ENCODE measurements around the gene CASZ1. TPM values are rescaled to one million over a fixed set of nuclear protein-coding genes. Genes with fewer than 3 reads are reported as not detected.

CASZ1 gene
- total RNA-seq, 1 donor from 2014 or later = 3.4 TPM

DNA sequence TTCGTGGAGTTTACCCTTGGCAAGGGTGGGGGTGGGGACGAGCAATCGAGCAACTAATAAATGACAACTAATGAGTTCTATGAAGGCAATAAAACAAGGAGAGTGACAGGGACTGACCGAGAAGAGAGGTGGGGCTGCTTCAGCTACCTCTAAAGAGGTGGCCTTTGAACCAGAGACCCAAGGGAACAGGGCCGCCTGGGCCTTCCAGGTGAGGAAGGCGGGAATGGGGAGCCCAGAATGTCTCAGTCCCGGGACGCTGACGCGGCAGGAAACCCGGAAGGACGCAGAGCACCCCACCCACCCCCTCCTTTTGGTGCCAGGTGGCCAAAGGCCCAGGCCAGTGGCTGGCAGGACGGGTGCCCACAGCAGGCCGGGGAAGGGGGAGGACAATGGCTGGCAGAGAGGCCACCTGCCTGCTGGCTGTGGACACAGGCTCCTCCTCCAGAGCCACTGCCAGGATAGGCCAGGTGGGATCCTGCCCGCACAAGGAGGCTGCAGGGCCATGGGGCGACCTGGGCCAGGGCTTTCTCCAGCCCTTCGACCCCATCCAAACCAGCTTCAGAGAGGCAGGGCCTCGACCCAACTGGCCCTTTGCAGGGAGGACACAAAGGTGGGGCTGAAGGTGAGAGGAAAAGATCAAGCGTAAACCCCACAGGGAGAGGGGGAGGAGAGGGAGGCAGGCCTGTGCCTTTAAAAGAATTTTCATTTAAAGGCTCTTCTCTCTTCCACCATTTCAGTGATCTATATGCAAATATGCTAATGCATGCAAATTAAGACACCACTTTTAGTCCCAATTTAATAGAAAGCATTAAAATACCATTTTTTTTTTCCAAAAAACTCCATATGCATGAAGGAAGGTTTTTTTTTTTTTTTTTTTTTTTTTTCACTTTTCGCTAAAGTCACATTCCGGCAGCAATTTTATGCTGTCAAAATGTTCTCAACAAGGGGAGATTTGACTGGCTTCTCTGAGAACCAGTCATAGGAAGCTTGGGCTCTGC is 58.1 kb downstream of the CASZ1 start:
- Histone ChIP-seq H3K36me3 (no peaks in the 10 kb centered on the region), H3K27ac (no peak overlapping the region), H4K20me1 (ENCODE audit: low read depth) (peaks cover 5% of the 10 kb centered on the region), H2AFZ (replicated peaks) (no peak overlapping the region), H3F3A (ENCODE audit: low read depth) (peaks cover 25% of the 10 kb centered on the region), H3K27me3 (no peaks in the 10 kb centered on the region), H3K4me1 (peaks cover 39% of the 10 kb centered on the region), H3K4me2 (no peak overlapping the region), H3K4me3 (no peak overlapping the region), H3K9me3 (ENCODE audit: low read depth) (no peaks in the 10 kb centered on the region), H3K9ac (no peak overlapping the region), H3K79me2 (ENCODE audit: low read depth) (no peaks in the 10 kb centered on the region)
- Mint-ChIP-seq H3K4me1 (peaks cover 77% of the 10 kb centered on the region), H3K4me3 (no peak overlapping the region), H3K27me3 (ENCODE audit: insufficient read depth, low read depth) (peaks cover 11% of the 10 kb centered on the region), H3K9me3 (no peaks in the 10 kb centered on the region), H3K27ac (peak overlapping the region; percentile 78), H3K36me3 (no peaks in the 10 kb centered on the region)
- DNase-seq (ENCODE audit: low spot score) = no peak
- no peak for TF ChIP-seq EZH2phosphoT487 (IDR thresholded peaks at IDR 0.05)
- TF ChIP-seq CTCF (IDR thresholded peaks at IDR 0.05) = no peak
- TF ChIP-seq EZH2 (IDR thresholded peaks at IDR 0.05) = no peak

GRCh38 chr1:10737651-10738050 is 58.8 kb downstream of the CASZ1 start:
- H3K27ac Mint-ChIP-seq = peak overlapping the region; percentile 78
- no peaks in the 10 kb centered on the region for H3K36me3 Mint-ChIP-seq
- Histone ChIP-seq H3K79me2 (ENCODE audit: low read depth) (no peaks in the 10 kb centered on the region), H2AFZ (replicated peaks) (no peak overlapping the region), H3K4me2 (no peak overlapping the region), H4K20me1 (ENCODE audit: low read depth) (peaks cover 5% of the 10 kb centered on the region), H3K27me3 (no peaks in the 10 kb centered on the region), H3K27ac (no peak overlapping the region), H3K9me3 (ENCODE audit: low read depth) (no peaks in the 10 kb centered on the region), H3K4me3 (no peak overlapping the region), H3K36me3 (no peaks in the 10 kb centered on the region), H3K9ac (no peak overlapping the region), H3F3A (ENCODE audit: low read depth) (peaks cover 32% of the 10 kb centered on the region), H3K4me1 (peaks cover 45% of the 10 kb centered on the region)
- no peak for DNase-seq (ENCODE audit: low spot score)
- peaks cover 80% of the 10 kb centered on the region for H3K4me1 Mint-ChIP-seq
- peaks cover 11% of the 10 kb centered on the region for H3K27me3 Mint-ChIP-seq (ENCODE audit: insufficient read depth, low read depth)
- H3K4me3 Mint-ChIP-seq = no peak overlapping the region
- TF ChIP-seq CTCF (IDR thresholded peaks at IDR 0.05) (no peak), EZH2 (IDR thresholded peaks at IDR 0.05) (no peak), EZH2phosphoT487 (IDR thresholded peaks at IDR 0.05) (no peak)
- H3K9me3 Mint-ChIP-seq = no peaks in the 10 kb centered on the region

- Mint-ChIP-seq H3K9me3 (no peaks in the 10 kb centered on the region), H3K4me1 (peaks cover 77% of the 10 kb centered on the region), H3K27ac (peak overlapping the region; percentile 93), H3K27me3 (ENCODE audit: insufficient read depth, low read depth) (peaks cover 11% of the 10 kb centered on the region), H3K4me3 (peak overlapping the region; percentile 48), H3K36me3 (no peaks in the 10 kb centered on the region)
- DNase-seq (ENCODE audit: low spot score) = no peak
- Histone ChIP-seq H2AFZ (replicated peaks) (no peak overlapping the region), H3K79me2 (ENCODE audit: low read depth) (no peaks in the 10 kb centered on the region), H3K4me1 (peaks cover 40% of the 10 kb centered on the region), H3K9ac (no peak overlapping the region), H3K4me2 (no peak overlapping the region), H3K9me3 (ENCODE audit: low read depth) (no peaks in the 10 kb centered on the region), H3K27me3 (no peaks in the 10 kb centered on the region), H3K4me3 (no peak overlapping the region), H4K20me1 (ENCODE audit: low read depth) (peaks cover 5% of the 10 kb centered on the region), H3K36me3 (no peaks in the 10 kb centered on the region), H3K27ac (no peak overlapping the region), H3F3A (ENCODE audit: low read depth) (peaks cover 32% of the 10 kb centered on the region)
- TF ChIP-seq EZH2phosphoT487 (IDR thresholded peaks at IDR 0.05) (no peak), CTCF (IDR thresholded peaks at IDR 0.05) (no peak), EZH2 (IDR thresholded peaks at IDR 0.05) (no peak)
Observed at GRCh38 chr1:10736634-10737586, 59.5 kb downstream of the CASZ1 start.

Data from neural progenitor cell (in vitro differentiated cells).